HG03175 (cell line): ENCODE data around the gene TBCCD1.
"Not testable (repeated sequence)": the region's sequence is repeated elsewhere in the genome, so short reads cannot be mapped to it uniquely, and the experiment has no call there.

Experiments used
- ATAC-seq: cut with Tn5 transposase; IDR thresholded peaks from one replicate; pipeline ENCODE4 v1.9.1; 2021; ENCODE audit warnings: mild to moderate bottlenecking, moderate library complexity; ENCODE audit not compliant: unreplicated experiment

Gene TBCCD1

DNA sequence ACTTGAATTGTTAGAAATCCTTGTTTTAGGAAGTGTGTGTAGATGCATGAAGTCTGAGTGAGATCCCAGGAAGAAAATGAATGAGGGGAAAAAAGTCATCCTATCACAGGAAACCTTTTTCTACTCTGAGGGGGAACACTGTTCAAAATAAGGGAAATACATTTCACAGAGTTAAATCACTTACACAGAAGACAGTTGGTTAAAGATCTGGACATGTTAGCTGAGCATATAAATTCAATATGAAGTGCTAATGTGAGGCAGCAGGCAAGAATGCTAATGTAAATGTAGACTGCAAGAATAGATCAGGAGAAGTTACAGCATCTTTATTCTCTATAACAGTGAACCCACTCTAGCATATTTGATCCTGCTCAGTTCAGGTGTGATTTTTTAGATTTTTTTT, 2.6 kb downstream of the TBCCD1 start:
- no peak for ATAC-seq

DNA sequence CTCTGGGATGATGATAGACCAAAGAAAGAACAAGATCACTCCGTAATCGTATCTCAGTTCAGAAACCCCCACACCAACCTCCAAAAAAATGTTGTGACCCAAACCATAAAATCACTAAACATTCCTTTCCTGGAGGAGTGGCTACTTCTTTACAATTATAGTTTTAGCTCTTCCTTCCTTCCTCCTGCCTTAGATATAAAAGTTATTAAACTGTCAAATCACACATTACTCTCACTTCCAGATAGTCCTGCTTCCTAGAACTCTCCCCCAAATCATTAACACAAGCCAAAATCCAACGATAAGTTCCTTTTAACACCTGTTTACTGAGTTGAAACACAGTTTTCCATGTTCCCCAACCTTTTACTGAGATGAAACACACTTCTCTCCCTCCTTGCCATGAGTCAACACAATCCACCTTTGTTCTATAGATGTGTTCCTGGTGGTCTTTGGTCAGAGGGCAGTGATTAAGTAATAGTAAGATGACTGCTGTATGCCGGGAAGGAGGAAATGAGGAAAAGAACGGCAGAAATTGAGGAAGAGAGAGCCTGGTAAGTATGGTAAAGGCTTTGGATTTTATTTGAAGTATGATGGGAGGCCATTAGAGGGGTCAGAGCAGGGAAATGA, 14.6 kb downstream of the TBCCD1 start:
- ATAC-seq = no peak

DNA sequence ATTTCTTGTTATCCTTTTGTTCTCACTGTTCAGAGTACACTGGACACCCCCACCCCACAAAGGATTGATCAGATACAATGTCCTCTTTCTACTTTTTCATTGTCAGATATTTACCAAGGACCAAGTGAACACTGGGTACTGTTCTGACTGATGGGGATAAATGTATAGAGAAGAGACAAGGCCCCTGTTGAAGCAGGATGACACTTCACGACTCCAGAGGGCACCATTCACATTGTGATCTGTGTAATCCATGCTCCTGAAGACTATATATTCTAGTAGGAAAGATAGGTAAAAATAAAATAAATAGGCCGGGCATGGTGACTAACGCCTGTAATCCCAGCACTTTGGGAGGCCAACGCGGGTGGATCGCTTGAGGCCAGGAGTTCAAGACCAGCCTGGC, 15.8 kb downstream of the TBCCD1 start:
- no peak for ATAC-seq

DNA sequence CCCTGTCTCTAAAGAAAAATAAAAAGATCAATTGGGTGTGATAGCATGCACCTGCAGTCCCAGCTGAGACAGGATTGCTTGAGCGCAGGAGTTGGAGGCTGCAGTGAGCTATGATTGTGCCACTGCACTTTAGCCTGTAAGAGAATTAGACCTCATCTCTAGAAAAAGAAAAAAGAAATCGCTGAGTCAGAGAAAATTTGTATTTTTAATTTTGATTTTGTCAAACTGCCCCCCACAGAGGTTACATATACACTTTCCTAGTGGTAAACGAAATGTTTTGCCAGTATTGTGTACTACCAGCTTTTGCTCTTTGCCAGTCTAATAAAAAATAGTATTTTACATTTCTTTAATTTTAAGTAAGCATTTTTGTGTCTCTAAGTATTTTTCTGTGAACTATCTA, 17.6 kb downstream of the TBCCD1 start:
- ATAC-seq = no peak

DNA sequence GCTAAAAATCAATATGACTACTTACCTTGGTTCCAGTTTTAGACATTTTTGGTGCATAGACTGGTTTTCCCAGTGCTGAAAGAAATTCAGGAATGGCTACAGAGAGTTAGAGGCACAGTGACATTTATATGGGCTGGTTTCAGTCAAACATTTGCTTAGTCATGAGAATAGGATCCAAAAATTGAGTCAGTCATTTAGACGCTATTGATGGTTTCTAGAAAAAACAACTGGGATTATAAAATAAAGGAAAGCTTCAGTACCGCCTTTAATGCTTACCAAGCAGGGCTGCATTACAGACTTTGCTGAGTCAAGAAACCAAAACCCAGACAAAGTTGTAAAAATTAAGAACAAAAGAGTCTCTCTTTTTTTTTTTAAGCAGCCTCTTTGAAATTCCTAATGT, 22.9 kb downstream of the TBCCD1 start, which contains the start of gene CRYGS:
Gene CRYGS (minus strand): TSS at position 100 of the 400 bp plus-strand sequence. CDS start 54 bp downstream, at position 46.
- no peak for ATAC-seq

DNA sequence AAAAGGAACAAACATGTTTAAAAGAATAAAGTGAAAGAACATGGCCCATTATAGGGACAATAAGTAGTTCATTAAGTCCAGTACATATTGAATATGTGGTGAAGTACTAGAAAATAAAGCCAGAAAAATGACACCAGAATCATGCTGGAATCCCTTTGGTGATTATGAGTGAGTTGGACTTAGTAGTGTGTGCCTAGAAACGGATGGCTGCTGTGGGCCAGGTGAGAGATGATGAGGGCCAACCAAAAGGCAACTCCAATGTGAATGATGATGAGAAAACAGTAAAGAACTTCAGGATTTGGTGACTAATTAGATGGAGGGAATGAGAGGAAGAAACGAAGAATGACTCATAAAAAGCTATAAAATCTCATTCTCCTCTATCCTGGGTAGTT, 26.3 kb downstream of the TBCCD1 start:
- ATAC-seq = peak; percentile 5

DNA sequence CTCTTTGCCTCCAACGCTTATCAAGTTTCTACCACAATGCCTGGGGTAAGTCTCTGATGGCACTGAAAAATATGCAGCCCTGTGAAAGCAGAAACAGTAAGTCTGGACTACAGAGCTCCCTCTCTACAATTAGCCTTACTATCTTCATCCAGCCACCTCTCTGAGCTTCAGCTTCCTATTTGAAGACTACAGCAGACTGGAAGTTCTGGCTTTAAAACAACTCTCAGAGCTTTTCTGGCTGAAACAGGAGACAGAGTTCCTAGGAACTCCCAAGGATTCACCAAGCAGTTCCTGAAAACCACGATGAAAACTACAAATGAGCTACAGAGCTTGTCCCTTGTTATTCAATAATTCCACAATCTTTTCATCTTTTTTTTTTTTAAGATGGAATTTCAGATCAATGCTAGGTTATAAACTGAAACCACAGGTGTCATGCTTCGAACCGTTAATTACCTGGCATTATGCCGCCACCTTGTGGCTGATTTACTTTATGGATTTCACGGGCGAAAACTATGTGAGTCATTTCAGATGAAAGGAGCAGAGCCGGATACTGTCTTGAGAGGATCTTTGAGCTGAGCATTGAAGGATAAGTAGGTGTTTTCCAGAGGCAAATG, 26.8 kb downstream of the TBCCD1 start:
- peak; percentile 72 for ATAC-seq

DNA sequence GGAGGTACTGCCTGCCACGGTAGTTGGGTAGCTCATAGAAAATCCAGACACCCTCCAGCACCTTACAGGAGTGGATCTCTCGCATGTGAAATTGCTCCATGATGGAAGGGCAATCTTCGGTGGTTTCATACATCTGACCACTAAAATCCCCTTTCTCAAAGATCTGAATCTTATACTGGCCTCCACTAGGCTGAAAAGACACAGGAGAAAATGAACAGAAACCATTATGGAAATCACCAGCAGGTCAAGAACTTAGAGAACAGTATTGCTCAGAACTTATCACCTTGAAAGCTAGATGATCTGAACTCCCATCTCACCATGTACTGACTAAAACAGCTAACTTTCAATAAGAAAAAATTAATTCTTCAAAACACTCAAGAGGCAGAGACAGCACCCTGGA, 28.4 kb downstream of the TBCCD1 start:
- ATAC-seq = no peak

DNA sequence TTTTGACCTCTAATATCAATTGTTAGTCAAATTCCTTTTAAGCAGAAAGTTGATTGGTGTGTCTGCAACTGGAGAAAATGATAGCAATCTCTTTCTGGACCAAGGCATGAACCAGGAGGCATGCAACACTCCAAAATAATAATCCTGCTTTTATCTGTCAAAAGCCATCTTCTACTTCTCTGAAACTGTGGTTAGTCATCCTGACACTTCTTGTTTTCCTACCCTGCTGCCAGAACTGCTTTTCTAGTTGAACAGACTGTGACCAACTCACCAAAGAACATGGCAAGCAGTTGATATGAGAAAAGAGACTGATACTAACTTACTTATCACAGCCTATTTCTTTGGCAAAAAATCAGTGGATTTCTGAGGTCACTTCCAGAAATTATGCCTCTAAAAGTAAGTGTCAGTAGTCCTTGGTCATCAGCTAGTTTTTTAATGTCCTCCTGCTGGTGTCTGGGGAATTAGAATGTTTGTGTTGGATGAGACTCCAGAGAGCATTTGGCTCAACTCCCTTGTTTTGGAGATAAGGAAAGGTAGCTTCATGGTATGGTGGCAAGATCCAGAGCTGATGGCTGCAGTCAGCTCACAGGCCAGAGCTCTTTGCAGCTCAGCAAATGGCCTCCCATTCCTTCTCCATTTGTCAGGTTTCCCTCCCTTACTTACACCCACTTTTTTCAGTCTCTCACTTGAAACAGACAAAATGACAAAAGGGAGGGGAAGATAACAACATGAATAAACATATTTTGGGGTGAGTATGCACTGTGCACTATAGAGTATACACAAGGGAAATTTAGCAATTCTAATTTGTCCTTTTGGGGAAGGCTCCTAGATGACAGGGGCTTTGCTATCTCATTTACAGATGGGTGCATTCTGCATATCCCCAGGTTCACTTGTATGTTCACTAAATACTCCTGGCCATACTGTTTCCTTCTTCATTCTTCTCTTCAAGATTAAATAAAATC, 30.0 kb downstream of the TBCCD1 start:
- ATAC-seq = no peak

DNA sequence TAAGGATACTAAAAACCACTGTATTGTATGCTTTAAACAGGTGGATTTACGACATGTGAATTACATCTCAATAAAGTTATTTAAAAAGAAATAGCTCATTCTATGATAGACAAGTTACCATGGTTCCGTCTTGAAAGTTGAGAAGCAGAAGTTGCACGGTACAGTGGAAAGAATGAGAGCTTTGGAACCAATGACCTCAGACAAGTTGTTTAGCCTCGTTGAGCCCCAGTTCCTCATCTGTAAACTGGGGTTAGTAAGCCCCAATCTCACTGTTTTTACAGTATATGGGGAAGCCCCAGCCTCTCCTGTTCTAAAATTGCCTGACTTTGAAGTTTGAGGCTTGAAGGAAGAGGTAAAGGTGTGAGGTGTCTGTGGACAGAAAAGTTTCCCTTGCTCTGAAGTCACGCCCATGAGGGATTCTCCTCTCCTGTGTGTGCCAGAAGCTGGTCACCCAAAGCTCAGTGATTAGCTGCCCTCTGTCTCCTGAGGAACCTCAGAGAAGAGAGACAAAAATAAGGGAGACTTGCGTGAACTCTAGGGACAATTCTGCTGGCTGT, 32.9 kb downstream of the TBCCD1 start:
- ATAC-seq = peak; percentile 84

DNA sequence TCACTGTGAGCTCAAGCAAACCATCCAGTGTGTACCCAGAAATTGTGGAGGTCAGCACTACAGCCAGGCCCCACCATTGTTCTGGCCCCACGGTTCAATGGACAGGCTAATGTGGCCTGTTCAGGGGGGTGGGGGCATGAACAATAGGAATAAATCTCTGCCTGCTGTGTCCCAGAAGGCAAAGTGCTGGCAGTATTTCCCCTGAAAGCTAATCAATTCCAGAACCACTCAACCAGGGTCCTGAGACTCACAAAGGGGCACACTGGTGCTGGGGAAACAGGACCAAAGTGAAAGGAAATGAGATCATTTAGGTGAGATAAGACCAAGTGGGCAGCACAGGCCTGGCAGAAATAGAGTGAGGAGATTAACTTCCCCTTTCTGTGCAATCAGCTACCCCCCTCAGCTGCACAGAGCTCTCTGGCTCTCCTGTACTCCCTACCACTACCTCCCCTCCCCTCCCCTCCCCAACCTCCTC, 34.5 kb downstream of the TBCCD1 start:
- ATAC-seq = peak; percentile 63

DNA sequence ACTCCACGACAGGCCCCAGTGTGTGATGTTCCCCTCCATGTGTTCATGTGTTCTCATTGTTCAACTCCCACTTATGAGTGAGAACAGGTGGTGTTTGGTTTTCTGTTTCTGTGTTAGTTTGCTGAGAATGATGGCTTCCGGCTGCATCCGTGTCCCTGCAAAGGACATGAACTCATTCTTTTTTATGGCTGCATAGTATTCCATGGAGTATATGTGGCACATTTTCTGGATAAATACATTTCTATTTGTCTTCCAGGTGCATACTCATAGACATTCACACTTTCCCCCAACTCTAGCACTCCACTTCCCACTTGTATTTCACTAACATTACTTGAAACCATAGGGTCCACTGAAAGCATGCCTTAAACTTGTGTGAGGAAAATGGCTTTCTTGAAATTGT, 35.4 kb downstream of the TBCCD1 start:
- ATAC-seq = not testable (repeated sequence)

DNA sequence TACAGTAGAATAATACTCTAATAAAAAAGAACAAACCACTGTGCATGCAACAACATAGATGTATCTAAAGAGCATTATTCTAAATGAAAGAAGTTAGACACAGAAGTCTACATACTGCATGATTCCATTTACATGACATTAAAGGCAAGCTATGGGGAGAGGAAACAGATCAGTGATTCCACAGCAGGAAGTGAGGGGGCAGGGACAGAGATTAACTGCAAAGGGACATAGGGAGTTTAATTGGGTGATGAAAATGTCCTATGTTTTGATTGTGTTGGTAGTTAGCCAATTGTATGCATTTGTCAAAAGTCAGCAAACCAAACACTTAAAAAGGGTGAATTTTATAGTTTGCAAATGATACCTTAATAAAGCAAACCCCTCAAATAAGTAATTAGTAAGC, 36.7 kb downstream of the TBCCD1 start:
- no peak for ATAC-seq

DNA sequence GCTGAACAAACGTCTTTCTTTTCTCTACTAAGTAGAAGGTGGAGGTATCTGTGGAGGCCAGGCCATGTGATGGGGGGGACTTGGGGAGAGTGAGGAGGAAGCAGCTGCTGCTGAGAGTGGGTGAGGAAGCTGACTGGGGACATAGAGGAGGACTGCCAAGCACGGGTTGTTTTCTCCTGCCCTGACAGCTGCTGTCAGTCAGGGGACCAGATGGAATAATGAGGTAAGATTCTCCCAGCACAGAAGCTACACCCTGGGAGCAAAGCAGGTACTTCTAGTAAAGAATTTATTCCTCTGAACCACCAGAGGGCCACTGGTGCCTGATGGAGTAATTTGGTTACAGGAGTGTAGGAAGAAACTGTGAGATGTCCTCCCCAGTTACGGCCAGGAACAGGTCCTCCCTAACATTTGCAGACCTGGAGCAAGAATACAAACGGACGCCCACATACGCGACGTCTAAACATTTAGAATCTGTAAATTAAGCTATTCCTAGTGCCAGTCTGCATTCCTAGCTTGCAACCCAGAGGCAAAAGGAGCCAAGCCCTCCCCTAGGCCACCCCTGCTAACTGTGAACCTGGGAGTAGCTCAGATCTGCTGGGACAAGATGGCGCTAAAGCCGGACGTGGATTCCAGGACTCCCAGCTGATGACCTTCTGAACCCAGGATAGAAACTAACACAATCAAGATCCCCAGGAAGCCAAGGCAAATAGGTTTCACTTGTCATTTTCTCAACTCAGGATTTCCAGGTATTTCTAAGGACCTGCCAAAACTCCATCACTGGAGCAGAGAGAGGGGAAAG, 37.7 kb downstream of the TBCCD1 start:
- ATAC-seq = no peak

DNA sequence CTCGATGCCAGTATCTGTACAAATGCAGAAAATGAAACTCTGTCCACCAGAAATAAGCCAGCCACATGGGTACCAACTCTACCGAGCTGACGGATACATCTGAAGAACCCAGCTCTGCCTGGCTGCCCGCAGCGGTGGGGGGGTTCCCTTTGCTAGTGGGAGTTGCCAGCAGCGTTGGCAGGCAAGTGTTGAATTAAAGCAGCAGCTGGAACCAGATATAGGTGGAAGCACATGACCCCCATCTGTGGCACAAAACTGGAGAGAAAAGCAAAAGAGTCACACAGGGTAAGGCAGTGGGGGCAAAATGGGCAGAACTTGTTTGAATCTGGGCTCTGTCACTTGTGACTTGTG, 40.9 kb downstream of the TBCCD1 start:
- peak; percentile 43 for ATAC-seq

DNA sequence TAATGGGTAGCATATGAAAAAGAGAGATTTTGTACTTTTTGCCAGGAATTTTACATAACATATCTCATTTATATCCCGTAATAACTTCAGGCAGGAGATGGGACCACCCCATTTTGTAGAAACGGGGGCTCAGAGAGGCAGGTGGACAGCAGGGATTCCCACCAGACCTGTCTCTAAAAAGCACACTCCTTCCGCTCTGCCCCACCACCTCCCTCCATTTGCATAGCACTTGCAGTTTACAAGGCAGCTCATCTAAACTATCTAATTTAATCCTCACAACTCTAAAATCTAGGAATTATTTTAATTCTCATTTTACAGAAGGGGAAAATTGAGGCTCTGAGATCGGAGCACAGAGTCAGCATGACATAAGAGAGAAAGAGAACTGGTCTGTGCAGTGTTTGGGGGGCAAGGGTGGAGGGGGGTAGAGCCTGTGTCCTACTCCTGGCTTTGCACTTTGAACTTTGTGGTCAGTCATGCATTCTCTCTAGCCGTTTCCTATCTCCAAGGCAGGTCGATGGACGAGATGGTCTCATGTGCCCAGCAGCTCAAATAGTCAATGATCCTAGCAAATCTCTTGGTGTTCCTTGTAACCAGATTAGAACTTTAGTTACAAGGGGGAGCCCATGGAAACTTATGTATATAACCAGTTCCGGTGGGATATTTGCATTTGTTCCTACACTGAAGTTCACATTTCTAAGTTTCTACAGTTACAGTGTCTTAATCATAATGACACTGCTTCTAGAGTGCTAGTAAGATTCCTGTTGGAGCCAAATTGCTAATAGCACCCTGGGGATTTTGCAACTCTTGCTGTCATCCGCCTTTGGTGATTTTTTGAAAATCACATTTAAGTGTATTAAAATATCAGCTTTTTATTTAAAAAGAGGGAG, 41.5 kb downstream of the TBCCD1 start:
- peak; percentile 8 for ATAC-seq

DNA sequence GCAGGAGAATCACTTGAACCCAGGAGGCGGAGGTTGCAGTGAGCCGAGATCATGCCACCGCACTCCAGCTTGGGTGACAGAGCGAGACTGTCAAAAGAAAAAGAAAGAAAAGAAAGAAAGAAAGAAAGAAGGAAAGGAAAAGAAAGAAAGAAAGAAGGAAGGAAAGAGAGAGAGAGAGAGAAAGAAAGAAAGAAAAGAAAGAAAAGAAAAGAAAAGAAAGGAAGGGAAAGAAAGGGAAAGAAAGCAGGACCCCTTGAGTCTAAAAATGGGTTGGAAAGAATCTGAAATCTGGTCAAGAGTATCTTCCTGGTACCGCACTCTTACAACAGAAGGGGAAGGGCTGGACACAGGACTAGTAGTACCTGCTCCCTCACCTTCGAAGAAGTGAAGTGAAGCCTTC, 42.5 kb downstream of the TBCCD1 start:
- no peak for ATAC-seq

DNA sequence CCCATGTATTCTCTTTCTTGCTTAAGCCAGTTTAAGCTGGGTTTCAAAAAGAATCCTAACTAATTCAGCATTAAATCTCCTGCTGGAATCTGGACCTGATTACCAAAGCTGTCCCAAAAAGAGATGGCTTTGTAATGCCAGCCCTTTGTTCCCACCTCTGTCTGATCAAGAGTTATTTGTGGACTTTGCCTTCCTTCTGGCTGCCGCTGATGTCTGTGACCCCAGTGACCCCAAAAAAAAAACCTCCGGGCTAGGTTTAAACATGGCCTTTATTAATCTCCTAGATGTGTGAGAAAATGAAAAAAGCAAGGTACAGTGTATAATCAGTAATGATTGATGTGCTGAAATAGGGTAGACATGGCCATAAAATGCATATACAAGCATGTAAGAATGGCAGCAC, 43.7 kb downstream of the TBCCD1 start:
- ATAC-seq = no peak

DNA sequence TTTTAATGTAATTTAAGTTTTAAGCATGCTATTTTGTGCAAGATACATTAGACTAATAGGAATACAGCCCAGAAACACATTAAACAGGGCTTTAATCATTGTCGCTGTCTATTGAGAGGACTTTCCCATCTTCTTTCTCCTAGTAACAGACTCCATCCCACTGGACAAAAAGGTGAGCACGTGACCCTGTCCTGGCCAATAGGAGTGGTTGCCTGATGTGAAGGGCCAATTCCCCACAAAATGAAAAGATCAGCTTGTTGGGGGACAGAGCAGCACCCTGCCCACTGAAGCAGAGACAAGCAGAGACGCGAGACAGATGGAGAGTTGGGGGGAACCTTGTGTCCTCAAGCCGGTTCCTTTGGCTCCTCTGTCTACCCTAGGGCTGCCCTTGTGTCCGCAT, 44.1 kb downstream of the TBCCD1 start:
- ATAC-seq = no peak
